Hepatocyte (in vitro differentiated cells): ENCODE results near the gene ABHD13. TPM values are rescaled to one million over a fixed set of nuclear protein-coding genes. Genes with fewer than 3 reads are reported as not detected.

Source experiments
- DNase-seq: peaks from one replicate; pipeline ENCODE4 v3.0.0-alpha.2; 2016; ENCODE audit warnings: low spot score
- H2AFZ ChIP-seq: fragments of 200-600 bp; sonication (generic); 2 replicates; pipeline ENCODE4 v1.6.0; 2016; ENCODE audit warnings: antibody characterized with exemption, mild to moderate bottlenecking
- H3K27ac ChIP-seq: fragments of 200-600 bp; sonication (generic); 2 replicates; pipeline ENCODE4 v1.5.1; 2016; ENCODE audit warnings: mild to moderate bottlenecking
- H3K27me3 ChIP-seq: fragments of 200-600 bp; sonication (generic); 2 replicates; pipeline ENCODE4 v1.6.1; 2016
- H3K36me3 ChIP-seq: fragments of 200-600 bp; sonication (generic); replicated peaks from 2 replicates; pipeline ENCODE4 v1.5.1; 2016; ENCODE audit warnings: low read depth; ENCODE audit not compliant: insufficient read depth
- H3K4me1 ChIP-seq: fragments of 200-600 bp; sonication (generic); 2 replicates; pipeline ENCODE4 v1.5.1; 2016; ENCODE audit warnings: mild to moderate bottlenecking, moderate library complexity; ENCODE audit not compliant: insufficient read depth
- H3K4me2 ChIP-seq: fragments of 200-600 bp; sonication (generic); 2 replicates; pipeline ENCODE4 v1.6.0; 2016
- H3K4me3 ChIP-seq: fragments of 200-600 bp; sonication (generic); 2 replicates; pipeline ENCODE4 v1.5.1; 2016; ENCODE audit warnings: mild to moderate bottlenecking
- H3K79me2 ChIP-seq: fragments of 200-600 bp; sonication (generic); 2 replicates; pipeline ENCODE4 v1.6.0; 2017; ENCODE audit warnings: mild to moderate bottlenecking
- H3K9me2 ChIP-seq: fragments of 200-600 bp; sonication (generic); replicated peaks from 2 replicates; pipeline ENCODE4 v1.6.0; 2017; ENCODE audit warnings: mild to moderate bottlenecking; ENCODE audit not compliant: insufficient read depth
- H3K9me3 ChIP-seq: fragments of 200-600 bp; sonication (generic); 2 replicates; pipeline ENCODE4 v1.5.1; 2016; ENCODE audit warnings: low read depth, mild to moderate bottlenecking
- H4K20me1 ChIP-seq: fragments of 200-600 bp; sonication (generic); 2 replicates; pipeline ENCODE4 v1.6.0; 2016; ENCODE audit warnings: mild to moderate bottlenecking; ENCODE audit not compliant: insufficient read depth, poor library complexity, severe bottlenecking
- CTCF ChIP-seq: fragments of 200-600 bp; sonication (generic); IDR thresholded peaks from 2 replicates; pipeline ENCODE4 v1.5.1; 2016; ENCODE audit warnings: antibody characterized with exemption, mild to moderate bottlenecking; ENCODE audit not compliant: poor library complexity
- EZH2 ChIP-seq: fragments of 200-600 bp; sonication (generic); IDR thresholded peaks from 2 replicates; pipeline ENCODE4 v1.6.1; 2016; ENCODE audit warnings: antibody characterized with exemption, mild to moderate bottlenecking, borderline replicate concordance
- EZH2phosphoT487 ChIP-seq: fragments of 200-600 bp; sonication (generic); IDR thresholded peaks from one replicate; pipeline ENCODE4 v1.6.1; 2018; ENCODE audit warnings: antibody characterized with exemption, mild to moderate bottlenecking, low read depth, moderate library complexity; ENCODE audit not compliant: unreplicated experiment, severe bottlenecking
- WGBS: methylation state at CpG from one replicate; pipeline ENCODE4 v1.1.6; 2016; ENCODE audit warnings: low lambda C conversion rate; ENCODE audit errors: missing lambda C conversion rate; 5-methylcytosine and 5-hydroxymethylcytosine counted together
- polyA plus RNA-seq: library from polyadenylated mRNA; unstranded; fragments of >200 nt; fragmentation: Nextera tagmentation; extraction: Ambion mirVana; gene quantifications from 2 replicates; pipeline ENCODE4 v1.2.1, GENCODE V29; 2016
- total RNA-seq: library from RNA; depleted of rRNA; stranded (reverse); fragments of >200 nt; gene quantifications from 2 replicates; pipeline ENCODE4 v1.2.3, GENCODE V29; 2014

ABHD13 gene
- total and polyA plus RNA-seq, 2 experiments from 2014 or later = 8.1 to 17.8 TPM

- Histone ChIP-seq H3K27ac (no peak overlapping the region), H3K4me1 (peaks cover 18% of the 10 kb centered on the region), H3K27me3 (no peaks in the 10 kb centered on the region), H4K20me1 (peaks cover 12% of the 10 kb centered on the region), H3K9me3 (no peaks in the 10 kb centered on the region), H3K79me2 (peaks cover 89% of the 10 kb centered on the region), H2AFZ (no peak overlapping the region), H3K4me3 (no peak overlapping the region), H3K9me2 (no peaks in the 10 kb centered on the region), H3K36me3 (no peaks in the 10 kb centered on the region), H3K4me2 (peak overlapping the region; percentile 50)
- peak; percentile 17 for DNase-seq
- TF ChIP-seq CTCF (no peak), EZH2phosphoT487 (no peak), EZH2 (no peak)
- WGBS = 0% methylated on average over 1 of the region's 1 CpG
Measured at GRCh38 chr13:108226184-108226583, 8.0 kb downstream of the ABHD13 start.

- peaks cover 18% of the 10 kb centered on the region for H3K4me1 ChIP-seq
- H3K4me2 ChIP-seq = no peak overlapping the region
- 91% methylated on average over 1 of the region's 1 CpG for WGBS
- H3K27ac ChIP-seq = no peak overlapping the region
- H3K9me3 ChIP-seq = no peaks in the 10 kb centered on the region
- no peak overlapping the region for H3K4me3 ChIP-seq
- peaks cover 7% of the 10 kb centered on the region for H4K20me1 ChIP-seq
- peak; percentile 35 for DNase-seq
- no peaks in the 10 kb centered on the region for H3K9me2 ChIP-seq
- H3K27me3 ChIP-seq = no peaks in the 10 kb centered on the region
- peaks cover 85% of the 10 kb centered on the region for H3K79me2 ChIP-seq
- H3K36me3 ChIP-seq = no peaks in the 10 kb centered on the region
- H2AFZ ChIP-seq = no peak overlapping the region
- TF ChIP-seq CTCF (peak; percentile 80), EZH2 (no peak)
Measured at GRCh38 chr13:108227651-108228272, 9.6 kb downstream of the ABHD13 start.

GRCh38 chr13:108230377-108230776 lies 12.2 kb downstream of the ABHD13 start:
- Histone ChIP-seq H3K9me2 (no peaks in the 10 kb centered on the region), H4K20me1 (peaks cover 7% of the 10 kb centered on the region), H3K27me3 (no peaks in the 10 kb centered on the region), H3K4me2 (no peak overlapping the region), H3K36me3 (no peaks in the 10 kb centered on the region), H3K9me3 (no peaks in the 10 kb centered on the region), H3K4me1 (peaks cover 13% of the 10 kb centered on the region), H3K4me3 (no peak overlapping the region), H2AFZ (no peak overlapping the region), H3K79me2 (peaks cover 66% of the 10 kb centered on the region), H3K27ac (no peak overlapping the region)
- DNase-seq = no peak
- TF ChIP-seq CTCF (no peak), EZH2 (no peak), EZH2phosphoT487 (no peak)

GRCh38 chr13:108249150-108249549 lies 31.0 kb downstream of the ABHD13 start:
- no peak overlapping the region for H2AFZ ChIP-seq
- no peaks in the 10 kb centered on the region for H3K4me1 ChIP-seq
- H3K36me3 ChIP-seq = no peaks in the 10 kb centered on the region
- WGBS = 74% methylated on average over 4 of the region's 4 CpGs
- no peaks in the 10 kb centered on the region for H3K9me2 ChIP-seq
- no peaks in the 10 kb centered on the region for H3K9me3 ChIP-seq
- no peak for DNase-seq
- H4K20me1 ChIP-seq = no peaks in the 10 kb centered on the region
- no peaks in the 10 kb centered on the region for H3K79me2 ChIP-seq
- H3K4me3 ChIP-seq = no peak overlapping the region
- no peak overlapping the region for H3K4me2 ChIP-seq
- H3K27me3 ChIP-seq = no peaks in the 10 kb centered on the region
- no peak overlapping the region for H3K27ac ChIP-seq
- TF ChIP-seq EZH2 = no peak
- no peak for TF ChIP-seq CTCF
- no peak for TF ChIP-seq EZH2phosphoT487
